ENCODE data around the gene NINJ2.
A peak's percentile ranks its signal among the peaks of the same experiment; 100 is the strongest.

NINJ2 gene

GRCh38 chr12:563787-564298 is 99.4 kb downstream of the NINJ2 start:
- DNase-seq, result no peak

GRCh38 chr12:563250-563781 is 99.9 kb downstream of the NINJ2 start:
- peak; percentile 48 for DNase-seq

DNA sequence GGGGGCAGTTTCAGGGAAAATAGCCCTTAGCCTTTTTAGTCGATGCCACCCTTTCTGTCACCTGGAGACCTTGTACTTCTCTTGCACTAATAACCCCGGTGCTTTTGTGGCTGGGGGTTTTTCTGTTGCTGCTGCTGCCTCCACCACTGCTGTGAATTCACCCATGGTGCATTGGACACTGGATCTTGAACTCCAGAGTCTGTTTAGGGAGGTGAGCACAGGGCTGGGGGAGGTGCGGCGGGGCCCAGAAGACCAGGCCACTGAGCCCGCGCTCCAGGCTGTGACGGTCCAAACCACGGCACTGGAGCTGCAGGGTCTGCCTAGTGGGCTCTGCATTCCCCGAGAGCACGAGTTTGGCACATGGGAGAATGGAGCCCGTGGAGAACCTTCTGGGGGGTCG is 100.6 kb downstream of the NINJ2 start:
- DNase-seq, result no peak

DNA sequence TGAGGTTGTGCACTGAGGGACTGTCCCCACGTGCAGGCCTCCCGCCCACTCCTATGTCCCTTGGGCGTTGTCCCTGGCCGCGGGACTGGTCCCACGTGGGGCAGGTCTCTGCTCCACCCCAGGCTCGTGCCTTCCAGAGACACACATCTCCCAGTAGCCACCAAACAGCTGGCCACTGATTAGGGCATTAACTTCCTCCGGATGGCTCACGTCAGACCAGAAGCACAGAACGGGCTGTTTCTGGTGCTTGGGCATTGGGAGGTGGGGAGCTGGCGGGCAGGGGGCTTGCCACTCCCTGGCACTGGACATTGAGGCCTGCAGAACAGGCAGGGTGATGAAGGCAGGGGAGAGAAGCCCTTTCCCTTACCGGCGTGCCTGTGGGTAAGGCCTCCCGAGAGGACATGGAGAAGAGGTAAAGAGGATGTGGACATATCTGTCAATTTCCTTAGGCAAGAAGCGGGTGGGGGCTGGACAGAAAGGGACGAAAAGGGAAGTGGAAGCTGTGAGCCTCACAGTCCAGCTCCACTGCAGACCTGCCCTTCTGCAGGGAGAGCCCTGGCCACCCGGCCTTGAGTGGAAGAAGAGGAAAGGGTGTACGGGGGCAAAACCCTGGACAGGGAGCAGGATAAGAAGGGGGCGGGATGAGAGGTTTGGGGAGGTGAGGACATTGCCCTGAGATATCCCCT is 101.2 kb downstream of the NINJ2 start:
- no peak for DNase-seq

DNA sequence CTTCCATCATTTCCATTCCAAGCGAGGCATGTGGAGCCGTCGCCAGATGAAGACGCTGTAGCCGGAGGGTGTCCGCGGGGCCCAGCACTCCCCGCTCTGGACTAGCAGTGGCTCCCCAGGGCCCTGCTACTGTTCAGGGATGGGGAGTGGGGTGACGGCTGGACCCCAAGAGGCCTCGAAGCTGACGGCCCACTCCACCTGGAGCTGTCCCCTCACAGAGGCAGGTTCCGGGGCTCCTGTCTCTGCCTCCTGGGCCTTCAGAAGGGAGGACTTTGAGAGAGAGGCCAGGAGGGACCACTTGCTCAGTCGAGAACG is 101.9 kb downstream of the NINJ2 start:
- no peak for DNase-seq

DNA sequence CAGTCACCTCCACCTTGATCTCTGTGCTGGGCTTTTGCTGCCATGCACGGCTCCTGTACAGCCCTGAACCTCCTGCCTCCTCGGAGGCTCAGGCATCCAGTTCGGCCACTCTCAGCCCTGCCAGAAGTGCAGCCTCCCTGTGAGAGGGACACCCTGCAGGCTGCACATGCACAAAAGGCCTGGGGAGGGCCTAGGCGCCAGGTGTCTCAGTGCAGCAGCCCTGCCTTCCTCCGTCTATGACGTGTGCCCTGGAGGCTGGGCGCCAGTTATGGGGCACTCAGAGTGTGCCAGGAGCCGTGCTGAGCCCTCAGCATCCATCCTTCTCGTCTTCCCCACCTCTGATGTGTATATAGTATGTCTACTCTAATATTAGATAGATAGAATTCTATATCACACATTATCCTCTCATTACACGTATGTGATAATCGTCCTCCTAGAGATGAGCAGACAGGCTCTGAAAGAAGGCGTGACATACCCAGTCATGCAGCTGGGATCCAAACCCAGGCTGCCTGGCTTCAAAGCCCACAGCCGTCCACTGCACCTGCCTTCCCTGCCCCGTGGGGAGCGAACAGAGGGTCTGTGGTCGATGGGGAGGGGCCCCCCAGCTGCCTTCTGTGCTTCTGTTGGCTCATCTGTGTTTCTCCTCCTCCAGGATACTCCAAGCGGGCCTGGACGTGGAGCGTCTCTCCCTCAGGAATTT is 102.4 kb downstream of the NINJ2 start:
- DNase-seq, result no peak

GRCh38 chr12:559906-560455 is 103.3 kb downstream of the NINJ2 start:
- no peak for DNase-seq

- no peak for DNase-seq
Observed at GRCh38 chr12:559208-559905, 103.9 kb downstream of the NINJ2 start.

GRCh38 chr12:558580-558979 is 104.7 kb downstream of the NINJ2 start:
- DNase-seq, result no peak

DNA sequence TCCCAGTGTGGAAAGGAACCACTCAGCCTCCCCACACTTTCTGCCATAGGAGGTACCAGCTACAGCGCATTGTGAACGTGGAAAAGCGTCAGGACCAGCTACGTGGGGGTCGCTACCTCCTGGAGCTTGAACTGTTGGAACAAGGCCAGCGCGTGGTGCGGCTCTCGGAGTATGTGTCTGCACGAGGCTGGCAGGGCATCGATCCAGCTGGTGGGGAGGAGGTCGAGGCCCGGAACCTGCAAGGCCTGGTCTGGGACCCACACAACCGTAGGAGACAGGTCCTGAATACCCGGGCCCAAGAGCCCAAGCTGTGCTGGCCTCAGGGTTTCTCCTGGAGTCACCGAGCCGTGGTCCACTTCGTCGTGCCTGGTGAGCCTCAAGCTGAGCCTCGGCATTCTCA is 106.7 kb downstream of the NINJ2 start:
- DNase-seq, result no peak

DNA sequence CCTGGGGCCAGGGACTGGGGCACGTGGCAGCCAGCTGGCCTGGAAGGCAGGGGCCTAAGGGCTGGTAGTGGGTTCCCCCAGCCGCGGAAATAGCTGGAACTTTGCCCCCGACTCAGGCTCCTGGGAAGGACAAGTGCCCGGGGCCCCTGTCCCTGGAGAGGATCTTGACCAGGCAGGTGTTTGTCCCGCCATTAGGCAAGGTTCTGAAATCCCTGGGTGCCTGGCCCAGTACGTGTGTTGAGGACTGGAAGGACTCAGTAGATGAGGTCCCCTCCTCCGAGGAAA is 109.3 kb downstream of the NINJ2 start:
- DNase-seq, result no peak

- DNase-seq, result no peak
Observed at GRCh38 chr12:553216-554000, 109.8 kb downstream of the NINJ2 start.

DNA sequence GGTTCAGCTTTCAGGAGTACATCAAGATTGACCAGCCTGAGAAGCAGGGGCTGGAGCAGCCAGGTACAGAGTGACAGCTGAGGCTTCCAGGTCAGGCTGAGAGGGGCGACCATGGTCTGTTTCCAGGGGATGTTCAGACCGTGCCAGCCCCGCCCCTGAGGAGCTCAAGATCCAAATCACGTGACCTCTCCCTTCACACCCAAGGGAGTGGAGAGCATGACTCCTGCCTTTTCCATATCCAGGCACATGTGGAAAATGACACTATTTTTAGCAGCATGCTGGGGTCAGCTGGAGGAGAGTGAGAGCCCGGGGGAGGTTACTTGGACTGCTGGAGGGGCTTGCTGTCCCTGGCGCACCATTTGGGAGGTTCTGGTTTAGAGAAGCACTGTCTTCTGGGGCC is 110.8 kb downstream of the NINJ2 start:
- no peak for DNase-seq

DNA sequence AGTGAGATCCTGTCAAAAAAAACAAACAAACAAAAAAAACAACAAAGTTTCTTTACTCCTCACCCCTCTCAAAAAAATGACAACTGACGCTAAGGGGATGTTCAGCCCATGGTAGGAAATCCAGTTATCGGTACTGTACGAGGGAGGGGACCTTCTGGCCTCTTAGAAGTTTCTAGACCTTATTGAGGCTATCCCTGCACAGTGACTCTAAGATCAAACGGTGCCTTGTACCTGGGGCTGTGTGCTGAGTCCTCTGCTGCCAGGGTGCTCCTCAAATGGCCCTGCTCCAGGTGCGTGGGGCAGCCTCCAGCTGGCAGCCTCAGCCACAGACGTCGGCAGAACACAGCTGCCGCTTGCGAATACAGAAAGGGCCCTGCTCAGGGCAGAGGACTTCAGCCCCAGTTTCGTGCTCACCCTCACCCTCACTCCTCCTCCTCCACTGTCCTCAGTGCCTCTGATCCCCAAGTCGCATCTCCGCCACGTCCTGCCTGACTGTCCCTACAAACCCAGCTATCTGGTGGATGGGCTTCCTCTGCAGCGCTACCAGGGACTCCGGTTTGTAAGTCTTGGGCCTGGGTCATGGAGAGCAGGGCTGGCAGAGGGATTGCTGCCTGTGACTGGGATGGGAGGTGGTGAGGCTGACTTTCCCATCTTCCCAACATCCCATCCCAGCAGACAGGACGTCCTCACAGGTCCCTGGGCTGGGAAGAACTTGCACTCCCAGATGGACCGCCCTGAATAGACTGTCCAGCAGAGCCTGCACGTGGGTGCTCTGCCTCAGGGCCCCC is 112.6 kb downstream of the NINJ2 start:
- DNase-seq, result no peak

DNA sequence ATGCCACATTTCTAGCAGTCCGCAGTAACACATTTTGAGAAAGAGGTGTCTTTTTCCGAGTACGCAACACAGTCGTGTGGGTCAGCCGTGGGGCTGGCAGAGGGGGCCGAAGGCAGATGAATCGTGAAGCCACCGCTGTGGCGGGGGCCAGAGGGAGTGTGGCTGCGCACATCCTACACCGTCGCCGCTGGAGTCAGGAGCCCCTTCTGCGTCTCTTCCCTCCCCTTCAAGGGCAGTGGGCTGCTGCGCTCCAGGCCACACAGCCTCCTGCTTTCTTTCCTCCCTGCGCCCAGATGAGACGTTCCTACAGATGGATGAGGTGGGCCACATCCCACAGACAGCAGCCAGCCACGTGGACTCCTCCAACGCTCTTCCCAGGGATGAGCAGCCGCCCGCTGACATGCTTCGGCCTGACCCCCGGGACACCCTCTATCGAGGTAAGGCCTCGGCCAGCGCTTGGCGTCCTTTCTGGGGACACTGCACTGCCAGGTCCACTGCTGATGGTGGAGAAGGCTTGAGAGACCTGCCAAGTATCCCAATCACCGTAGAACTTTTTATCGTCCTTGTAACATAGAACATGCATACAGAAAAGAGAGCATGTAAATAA is 113.7 kb downstream of the NINJ2 start:
- DNase-seq, result no peak

DNA sequence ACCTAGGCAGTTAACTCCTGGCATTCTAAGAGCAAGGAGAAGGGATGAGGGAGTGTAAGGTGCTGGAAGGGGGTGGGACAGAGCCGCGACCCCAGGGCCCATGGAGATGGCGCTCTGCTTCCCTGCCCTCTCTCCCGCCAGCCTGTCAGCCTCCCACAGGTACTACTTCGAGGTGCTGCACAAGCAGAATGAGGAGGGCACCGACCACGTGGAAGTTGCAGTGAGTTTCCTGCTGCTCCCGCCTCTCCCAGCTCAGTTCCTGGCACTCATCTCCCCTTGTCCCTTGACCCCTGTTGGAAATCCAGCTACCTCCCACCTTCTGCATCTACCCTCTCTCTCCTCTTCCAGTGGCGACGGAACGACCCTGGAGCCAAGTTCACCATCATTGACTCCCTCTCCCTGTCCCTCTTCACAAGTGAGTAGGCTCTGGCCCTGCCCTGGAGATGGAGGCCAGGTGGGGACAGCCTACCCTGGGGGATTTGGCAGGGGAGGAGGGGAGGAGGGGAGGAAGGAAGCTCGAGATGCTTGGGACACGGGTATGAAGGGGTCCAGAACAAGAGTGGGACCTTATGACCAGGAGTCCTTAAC is 115.3 kb downstream of the NINJ2 start:
- no peak for DNase-seq

GRCh38 chr12:546920-547845 is 116.1 kb downstream of the NINJ2 start:
- DNase-seq, result peak; percentile 15

DNA sequence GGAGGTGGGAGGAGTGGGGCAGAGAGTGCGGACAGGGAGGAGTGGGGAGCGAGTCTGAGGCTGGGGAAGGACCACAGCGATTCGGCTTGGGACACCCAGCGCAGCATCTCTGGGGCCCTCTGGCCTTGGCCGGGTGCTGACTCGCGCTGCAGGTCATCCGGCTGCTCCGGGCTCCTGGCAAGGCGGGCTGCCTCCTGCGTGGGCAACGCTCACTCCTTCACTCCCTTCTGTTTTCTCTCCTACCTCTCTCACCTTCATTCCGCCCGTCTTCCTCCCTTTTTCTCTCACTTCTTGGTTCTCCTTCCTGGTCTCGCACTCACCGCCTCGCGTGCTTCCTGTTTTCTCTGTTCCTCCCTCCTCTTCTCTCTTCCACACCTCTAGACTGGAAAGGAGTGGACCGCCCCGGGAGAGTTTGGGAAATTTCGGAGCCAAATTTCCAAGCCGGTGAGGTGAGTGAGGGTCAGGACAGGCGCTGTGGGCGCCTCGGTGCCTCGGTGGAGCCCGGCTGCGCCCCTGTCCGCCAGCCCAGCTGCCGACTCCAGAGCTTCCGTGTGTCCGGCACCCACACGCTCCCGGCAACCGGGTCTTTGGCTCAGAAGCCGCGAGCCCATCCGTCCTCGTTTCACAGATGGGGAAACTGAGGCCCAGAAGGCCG is 116.9 kb downstream of the NINJ2 start:
- DNase-seq, result no peak

GRCh38 chr12:545835-546234 is 117.4 kb downstream of the NINJ2 start:
- no peak for DNase-seq

Measured in DMS79 (cell line).